Skin of body (tissue), 2 donors: ENCODE results near the gene VSIR. TPM values are rescaled to one million over a fixed set of nuclear protein-coding genes. Genes with fewer than 3 reads are reported as not detected.

Source experiments
- DNase-seq: peaks from one replicate; lab custom pipeline; 2025; lab: John Stamatoyannopoulos, UW
- total RNA-seq: library from RNA; depleted of rRNA; stranded (reverse); fragments of >200 nt; gene quantifications from one replicate; pipeline ENCODE4 v1.2.3, GENCODE V29; 2014

VSIR gene
- total RNA-seq, 1 donor from 2014 or later = 15.8 TPM

GRCh38 chr10:71806704-71807556, 33.6 kb upstream of the VSIR start:
- DNase-seq = no peak

- DNase-seq = no peak
These were observed 32.7 kb upstream of the VSIR start for GRCh38 chr10:71805776-71806703.

GRCh38 chr10:71804077-71804476, 30.8 kb upstream of the VSIR start:
- no peak for DNase-seq

GRCh38 chr10:71802715-71803488, 29.6 kb upstream of the VSIR start:
- no peak for DNase-seq

GRCh38 chr10:71802235-71802634, 28.9 kb upstream of the VSIR start:
- no peak for DNase-seq

- DNase-seq = no peak
These were observed 28.0 kb upstream of the VSIR start for GRCh38 chr10:71801361-71801760.

GRCh38 chr10:71799608-71800453, 26.5 kb upstream of the VSIR start:
- no peak for DNase-seq

GRCh38 chr10:71799112-71799511, 25.8 kb upstream of the VSIR start:
- no peak for DNase-seq

GRCh38 chr10:71798308-71798624, 24.9 kb upstream of the VSIR start:
- no peak for DNase-seq

GRCh38 chr10:71797533-71798307, 24.4 kb upstream of the VSIR start:
- DNase-seq = no peak

- no peak for DNase-seq
These were observed 23.6 kb upstream of the VSIR start for GRCh38 chr10:71796749-71797405.

- no peak for DNase-seq
These were observed 21.9 kb upstream of the VSIR start for GRCh38 chr10:71795248-71795647.

- DNase-seq = no peak
These were observed 17.6 kb upstream of the VSIR start for GRCh38 chr10:71790749-71791440.

- no peak for DNase-seq
These were observed 16.6 kb upstream of the VSIR start for GRCh38 chr10:71789871-71790270.

GRCh38 chr10:71788954-71789353, 15.6 kb upstream of the VSIR start:
- no peak for DNase-seq

GRCh38 chr10:71784679-71785272, 11.5 kb upstream of the VSIR start:
- DNase-seq = no peak

GRCh38 chr10:71783917-71784678, 10.8 kb upstream of the VSIR start:
- no peak for DNase-seq
